ENCODE results near the gene VIPR1. TPM values are rescaled to one million over a fixed set of nuclear protein-coding genes. Genes with fewer than 3 reads are reported as not detected.
A peak's percentile ranks its signal among the peaks of the same experiment; 100 is the strongest.

VIPR1 gene
- total RNA-seq, 1 experiment from 2014 or later: 0.41 TPM

DNA sequence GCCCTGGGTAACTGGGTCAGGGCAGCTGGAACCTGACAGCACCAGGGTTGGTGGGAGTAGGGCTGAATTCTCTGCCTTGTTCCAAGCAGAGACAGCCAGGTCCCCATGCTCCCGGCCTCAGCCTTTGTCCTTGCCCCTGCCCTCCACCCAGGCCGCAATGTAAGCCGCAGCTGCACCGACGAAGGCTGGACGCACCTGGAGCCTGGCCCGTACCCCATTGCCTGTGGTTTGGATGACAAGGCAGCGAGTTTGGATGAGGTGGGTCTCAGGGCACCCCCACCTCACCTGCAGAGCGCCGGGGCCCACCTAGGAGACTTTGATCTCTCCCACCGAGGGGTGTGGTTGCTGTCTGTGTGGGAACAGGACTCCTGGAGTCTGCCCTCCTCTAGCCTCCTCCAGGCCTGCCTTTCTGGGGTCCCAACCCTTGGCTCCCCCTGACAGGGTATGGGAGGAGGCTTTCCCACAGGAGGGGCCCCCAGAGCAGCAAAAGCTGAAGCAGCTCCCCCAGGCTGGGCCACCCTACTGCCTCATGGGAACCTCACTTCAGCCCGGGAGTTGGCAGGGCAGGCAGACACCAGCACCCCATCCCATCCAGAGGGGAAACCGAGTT lies 23.4 kb downstream of the VIPR1 start:
- no peaks in the 10 kb centered on the region for H3K36me3 ChIP-seq (ENCODE audit: control insufficient read depth, insufficient read depth, low read length)
- H3K4me1 ChIP-seq (ENCODE audit: control insufficient read depth, insufficient read depth, low read length): no peaks in the 10 kb centered on the region
- CTCF ChIA-PET: no interaction called here
- no TSS peak for BruUV-seq (replicated peaks)
- intact Hi-C loops (cut with micrococcal nuclease; ENCODE audit: unreplicated experiment) (no loop called here), in situ Hi-C loops (cut with HindIII; ENCODE audit: low pct_unique_long_range_greater_than_20kb, low sequenced_read_pairs) (no loop called here)
- no peaks in the 10 kb centered on the region for H3K27me3 ChIP-seq (ENCODE audit: control insufficient read depth, insufficient read depth, low read length)
- H3K4me3 ChIP-seq (ENCODE audit: low read depth in 2 of 2, low read length in 2 of 2): no peak overlapping the region
- POLR2A ChIA-PET: interaction anchor here (0.6 kb wide), 1 partner anchor 75 kb away, joined by 6 read pairs; no protein-coding TSS in a partner anchor
- no peak overlapping the region for H3K27ac ChIP-seq (ENCODE audit: low read length)
- ATAC-seq (no peak), DNase-seq (ENCODE audit: low read depth, low spot score) (no peak)
- no peaks in the 10 kb centered on the region for H3K9me3 ChIP-seq (ENCODE audit: control insufficient read depth, insufficient read depth, low read depth, low read length)
- TF ChIP-seq POLR2AphosphoS5 (IDR thresholded peaks at IDR 0.05; ENCODE audit: low read depth, low read length): no peak
- TF ChIP-seq SIN3A (IDR thresholded peaks at IDR 0.05; ENCODE audit: borderline replicate concordance, insufficient read depth, low read depth, low read length): no peak
- no peak for TF ChIP-seq REST (IDR thresholded peaks at IDR 0.05; ENCODE audit: insufficient read depth in 1 of 2, low read depth in 2 of 2, low read length in 1 of 2)
- TF ChIP-seq TCF7L2 (IDR thresholded peaks at IDR 0.05; ENCODE audit: low read depth, low read length): no peak
- TF ChIP-seq, protein P1, sequence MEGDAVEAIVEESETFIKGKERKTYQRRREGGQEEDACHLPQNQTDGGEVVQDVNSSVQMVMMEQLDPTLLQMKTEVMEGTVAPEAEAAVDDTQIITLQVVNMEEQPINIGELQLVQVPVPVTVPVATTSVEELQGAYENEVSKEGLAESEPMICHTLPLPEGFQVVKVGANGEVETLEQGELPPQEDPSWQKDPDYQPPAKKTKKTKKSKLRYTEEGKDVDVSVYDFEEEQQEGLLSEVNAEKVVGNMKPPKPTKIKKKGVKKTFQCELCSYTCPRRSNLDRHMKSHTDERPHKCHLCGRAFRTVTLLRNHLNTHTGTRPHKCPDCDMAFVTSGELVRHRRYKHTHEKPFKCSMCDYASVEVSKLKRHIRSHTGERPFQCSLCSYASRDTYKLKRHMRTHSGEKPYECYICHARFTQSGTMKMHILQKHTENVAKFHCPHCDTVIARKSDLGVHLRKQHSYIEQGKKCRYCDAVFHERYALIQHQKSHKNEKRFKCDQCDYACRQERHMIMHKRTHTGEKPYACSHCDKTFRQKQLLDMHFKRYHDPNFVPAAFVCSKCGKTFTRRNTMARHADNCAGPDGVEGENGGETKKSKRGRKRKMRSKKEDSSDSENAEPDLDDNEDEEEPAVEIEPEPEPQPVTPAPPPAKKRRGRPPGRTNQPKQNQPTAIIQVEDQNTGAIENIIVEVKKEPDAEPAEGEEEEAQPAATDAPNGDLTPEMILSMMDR (IDR thresholded peaks at IDR 0.05): no peak

DNA sequence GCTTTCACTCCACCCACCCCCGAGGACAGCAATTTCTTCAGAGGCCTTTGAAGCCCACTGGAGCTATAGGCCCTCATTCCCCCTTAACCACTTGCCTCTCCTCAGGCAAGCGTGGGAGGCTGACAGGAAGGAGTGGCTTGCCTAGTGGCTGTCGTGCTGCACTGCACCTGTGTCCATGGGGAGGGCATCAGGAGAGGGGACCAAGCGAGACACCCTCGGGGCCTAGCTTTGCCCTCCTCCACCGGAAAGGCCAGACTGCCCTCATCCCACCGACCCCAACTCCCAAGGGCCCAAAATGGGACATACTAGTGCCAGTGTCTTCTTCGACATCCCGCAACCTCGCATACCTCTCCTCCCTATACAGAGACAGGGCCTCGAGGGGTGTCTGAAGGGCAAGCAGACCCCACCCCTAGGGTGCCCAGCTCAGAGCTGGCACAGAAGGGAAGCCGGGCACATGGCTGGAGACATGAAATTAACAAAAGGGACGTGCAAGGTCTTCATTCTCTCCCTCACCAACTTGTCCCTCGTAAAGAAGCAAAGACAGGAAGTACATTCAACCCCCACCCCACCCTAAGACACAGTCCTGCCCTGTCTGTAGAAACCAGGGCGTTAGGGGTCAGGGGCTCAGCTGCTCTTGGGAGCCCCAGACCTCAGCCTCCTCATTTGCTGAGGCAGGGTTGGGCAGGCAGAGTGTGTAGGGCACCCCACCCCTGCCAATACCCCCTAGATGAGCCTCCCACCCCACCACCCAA lies 24.3 kb downstream of the VIPR1 start:
- POLR2A ChIA-PET: interaction anchor here (0.6 kb wide), 1 partner anchor 74 kb away, joined by 6 read pairs; no protein-coding TSS in a partner anchor
- Histone ChIP-seq H3K4me1 (ENCODE audit: control insufficient read depth, insufficient read depth, low read length) (no peaks in the 10 kb centered on the region), H3K4me3 (ENCODE audit: low read depth in 2 of 2, low read length in 2 of 2) (no peak overlapping the region), H3K9me3 (ENCODE audit: control insufficient read depth, insufficient read depth, low read depth, low read length) (no peaks in the 10 kb centered on the region), H3K27me3 (ENCODE audit: control insufficient read depth, insufficient read depth, low read length) (no peaks in the 10 kb centered on the region), H3K36me3 (ENCODE audit: control insufficient read depth, insufficient read depth, low read length) (no peaks in the 10 kb centered on the region), H3K27ac (ENCODE audit: low read length) (no peak overlapping the region)
- in situ Hi-C loops (cut with HindIII; ENCODE audit: low pct_unique_long_range_greater_than_20kb, low sequenced_read_pairs): no loop called here
- CTCF ChIA-PET: no interaction called here
- DNase-seq (ENCODE audit: low read depth, low spot score) (no peak), ATAC-seq (0 out of 2 replicates have a peak, but pooled peaks have one; percentile 54)
- BruUV-seq (replicated peaks): no TSS peak
- no peak for TF ChIP-seq POLR2AphosphoS5 (IDR thresholded peaks at IDR 0.05; ENCODE audit: low read depth, low read length)
- intact Hi-C loops (cut with micrococcal nuclease; ENCODE audit: unreplicated experiment): no loop called here

All from Panc1 (cell line).